Middle frontal gyrus (tissue), 1 donor: ENCODE data around the gene ATP6V1C2.
"Not testable (repeated sequence)": the region's sequence is repeated elsewhere in the genome, so short reads cannot be mapped to it uniquely, and the experiment has no call there.

Experiments used
- DNase-seq: peaks from one replicate; pipeline ENCODE4 v3.0.0-alpha.2; 2015; ENCODE audit warnings: low spot score; ENCODE audit errors: extremely low spot score

The ATP6V1C2 gene

DNA sequence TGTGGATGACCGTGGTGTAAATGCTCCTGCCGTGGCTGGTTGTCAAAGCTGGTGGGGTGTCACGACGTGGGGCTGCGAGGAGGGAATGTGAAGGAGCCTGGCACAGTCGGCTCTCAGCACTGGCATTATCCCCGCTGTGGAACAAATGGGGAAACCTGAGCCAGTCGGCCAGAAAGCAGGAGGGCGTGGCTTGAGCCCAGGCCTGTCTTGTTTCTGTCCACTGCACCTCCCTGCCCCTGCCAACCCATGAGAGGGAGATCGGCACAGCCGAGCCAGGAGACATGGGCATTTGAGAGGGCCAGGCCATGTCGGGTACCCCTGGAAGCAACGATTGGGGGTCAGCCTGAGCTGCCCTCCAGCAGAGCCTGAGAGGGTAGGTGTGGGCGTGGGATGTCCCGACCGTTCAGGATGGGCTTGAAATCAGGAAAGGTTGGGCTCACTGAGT lies 46.7 kb downstream of the ATP6V1C2 start:
- no peak for DNase-seq

DNA sequence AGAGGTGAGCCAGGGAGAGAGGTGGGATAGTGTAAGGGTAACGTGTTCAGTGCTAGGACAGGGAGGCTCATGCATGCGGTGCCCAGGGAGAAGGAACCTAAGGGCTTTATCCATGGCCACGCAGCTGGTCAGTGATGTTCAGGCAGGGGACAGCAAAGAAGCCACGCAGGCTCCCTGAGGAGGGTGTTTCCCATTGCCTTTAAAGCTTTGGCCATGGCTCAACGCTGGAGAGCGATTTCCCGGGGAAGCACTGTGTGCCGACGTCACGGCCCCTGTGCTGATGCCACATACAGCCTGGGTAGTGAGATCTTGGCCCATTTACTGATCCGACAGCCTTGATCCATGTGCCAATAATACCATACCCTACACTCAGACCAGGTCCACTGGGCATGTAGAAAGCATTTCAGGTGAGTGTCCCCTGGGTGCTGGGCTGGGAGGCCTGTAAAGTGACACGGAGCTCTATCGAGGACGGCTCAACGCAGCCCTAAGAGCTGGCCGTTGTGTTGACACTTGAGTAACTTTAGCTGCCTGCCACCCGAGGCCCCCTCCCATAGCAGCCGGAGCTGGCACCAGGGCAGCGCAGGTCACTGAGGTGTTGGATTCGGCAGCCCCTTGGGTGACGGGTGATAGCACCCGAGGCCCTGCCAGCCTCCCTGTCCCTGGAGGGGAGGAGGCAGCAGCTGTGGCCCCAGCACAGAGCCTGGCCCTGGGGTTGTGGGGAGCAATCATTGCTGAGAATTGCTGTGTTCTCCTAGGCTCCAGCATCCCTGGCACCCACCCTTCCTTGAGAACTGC lies 49.7 kb downstream of the ATP6V1C2 start:
- no peak for DNase-seq

DNA sequence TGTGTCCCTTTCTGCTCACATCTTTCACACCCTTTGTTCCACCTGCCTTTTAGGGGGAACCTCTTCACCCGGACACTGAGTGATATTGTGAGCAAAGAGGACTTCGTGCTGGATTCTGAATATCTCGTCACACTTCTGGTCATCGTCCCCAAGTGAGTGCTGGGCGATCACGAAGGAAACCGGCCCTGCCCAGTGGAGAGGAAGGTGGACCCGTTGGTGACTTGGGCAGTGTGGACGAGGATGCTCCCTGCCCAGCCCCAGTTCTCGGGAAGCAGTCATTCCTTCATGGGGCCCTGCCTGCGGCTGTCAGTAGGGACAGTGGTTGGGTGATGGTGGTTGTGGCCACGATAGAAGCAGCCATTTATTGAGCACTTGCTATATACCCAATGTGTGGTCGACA lies 50.4 kb downstream of the ATP6V1C2 start:
- DNase-seq = no peak

DNA sequence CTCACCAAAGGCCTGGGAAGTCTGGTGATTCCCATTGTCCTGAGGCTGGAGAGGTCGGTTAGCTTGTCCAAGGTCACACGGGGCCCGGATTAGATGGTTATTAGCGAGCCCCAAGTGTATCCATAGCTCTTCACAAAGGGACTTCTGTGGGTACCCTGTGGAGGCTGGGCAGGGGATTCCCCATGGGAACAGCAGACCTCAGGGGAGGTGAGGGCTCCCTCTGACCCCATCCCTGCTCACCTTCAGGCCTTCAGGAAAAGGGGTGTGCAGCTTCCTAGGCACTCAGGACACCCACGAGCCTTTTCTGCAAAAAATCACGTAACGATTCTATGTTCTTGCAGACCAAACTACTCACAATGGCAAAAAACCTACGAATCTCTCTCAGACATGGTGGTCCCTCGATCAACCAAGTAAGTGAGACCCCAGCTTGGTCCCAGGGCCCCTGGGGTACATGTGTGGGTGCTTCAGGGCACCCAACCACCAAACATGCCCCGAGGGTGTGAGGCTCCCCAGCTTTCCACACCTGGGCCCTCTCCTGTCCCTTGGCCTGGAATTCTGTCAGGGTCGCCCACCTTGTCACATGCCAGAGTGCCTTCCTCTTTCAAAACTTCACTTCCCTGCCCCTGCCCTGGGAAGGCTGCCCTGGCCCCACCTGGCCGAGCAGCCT lies 50.9 kb downstream of the ATP6V1C2 start:
- no peak for DNase-seq

DNA sequence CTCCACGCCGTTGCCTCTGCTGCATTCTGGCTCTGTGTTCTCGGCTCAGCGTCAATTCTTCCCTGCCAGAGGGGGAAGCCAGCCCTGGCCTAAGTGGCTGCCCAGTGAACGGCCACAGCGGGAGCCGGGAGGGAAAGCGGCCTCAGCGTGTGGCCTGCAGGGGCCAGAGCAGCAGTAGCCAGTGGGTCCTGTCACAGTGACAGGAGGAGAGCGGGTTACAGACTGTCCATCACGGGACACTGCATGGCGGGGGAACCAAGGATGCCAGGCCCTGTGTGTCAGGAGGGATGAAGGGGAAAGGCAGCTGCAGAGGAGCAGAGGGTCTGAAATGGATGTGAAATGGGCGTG lies 51.4 kb downstream of the ATP6V1C2 start:
- no peak for DNase-seq

DNA sequence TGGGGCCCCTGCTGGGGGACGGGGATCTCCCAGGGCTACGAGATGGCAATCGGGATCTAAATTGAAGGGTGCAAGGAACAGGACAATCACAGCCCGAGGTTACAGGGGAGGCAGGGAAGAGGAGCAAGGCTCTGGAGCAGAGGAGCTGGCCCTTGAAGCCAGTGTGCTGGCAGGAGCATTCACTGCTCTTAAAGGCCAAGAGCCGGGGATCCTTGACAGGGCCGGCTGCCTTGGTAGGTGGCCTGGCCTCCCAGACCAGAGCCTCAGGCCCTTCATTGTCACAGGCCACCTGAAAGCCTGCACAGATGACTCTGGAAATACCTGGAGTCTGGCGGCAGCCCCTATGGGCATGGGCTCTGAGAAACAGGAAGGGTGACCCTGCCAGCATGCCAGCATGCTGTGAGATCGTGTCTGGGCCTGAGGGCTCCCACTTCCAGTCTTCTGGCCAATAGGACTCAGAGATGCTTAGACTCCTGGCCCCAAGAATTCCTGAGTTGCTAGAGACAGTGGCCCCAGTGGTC lies 52.5 kb downstream of the ATP6V1C2 start:
- DNase-seq = no peak

DNA sequence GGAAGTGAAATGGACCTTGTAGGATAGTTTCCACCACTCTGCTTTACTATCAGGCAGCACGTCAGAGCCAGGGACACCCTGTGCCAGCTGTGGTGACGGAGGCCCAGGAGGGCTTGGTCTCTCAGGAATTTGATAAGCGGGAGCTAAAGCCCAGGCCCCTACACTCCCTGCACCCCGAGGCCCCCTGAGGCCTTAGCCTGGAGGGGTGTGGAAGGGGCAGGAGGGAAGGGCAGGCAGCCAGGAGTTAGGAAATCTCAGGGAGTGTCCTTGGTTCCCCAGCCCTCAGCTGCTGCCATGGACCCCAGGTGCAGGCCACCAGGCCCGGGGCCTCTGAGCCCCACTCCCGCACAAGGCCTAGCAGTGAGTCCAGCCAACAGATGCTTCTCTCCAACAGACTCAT lies 53.0 kb downstream of the ATP6V1C2 start:
- DNase-seq = no peak

DNA sequence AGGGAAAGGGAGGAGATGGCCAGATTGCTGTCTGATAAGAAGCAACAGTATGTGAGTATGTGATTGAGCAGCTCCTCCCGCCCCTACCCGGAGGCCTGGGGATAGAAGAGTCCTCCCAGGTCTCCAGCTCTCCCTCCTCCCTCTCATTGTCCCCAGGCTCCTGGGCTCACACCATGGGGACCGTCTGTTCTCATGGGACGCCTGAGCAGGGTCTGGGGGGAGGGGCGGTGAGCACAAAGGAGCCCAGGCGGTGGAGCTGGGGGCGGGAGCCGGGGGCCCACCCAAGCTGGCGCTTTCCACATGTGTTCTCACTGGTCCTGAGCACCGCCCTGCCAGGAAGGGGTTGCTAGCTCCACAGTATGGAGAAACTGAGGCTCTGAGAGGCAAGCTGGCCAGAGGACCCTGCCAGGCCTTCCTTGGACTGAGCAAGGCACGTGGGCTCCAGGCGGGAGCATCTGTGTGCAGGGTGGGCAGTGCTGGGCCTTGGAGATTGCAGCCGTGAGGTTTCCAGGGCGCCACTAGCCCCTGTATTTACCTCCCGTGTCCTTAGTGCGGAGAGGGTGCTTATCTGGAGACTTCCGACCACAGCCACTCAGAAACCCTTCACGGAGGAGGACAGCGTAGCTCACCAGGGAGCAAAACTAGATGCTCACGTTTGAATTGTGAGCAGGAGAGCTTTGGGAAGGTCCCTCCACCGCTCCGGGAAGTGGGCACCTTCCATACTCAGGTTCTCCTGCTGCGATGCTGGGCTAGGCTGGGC lies 53.8 kb downstream of the ATP6V1C2 start:
- DNase-seq = no peak

DNA sequence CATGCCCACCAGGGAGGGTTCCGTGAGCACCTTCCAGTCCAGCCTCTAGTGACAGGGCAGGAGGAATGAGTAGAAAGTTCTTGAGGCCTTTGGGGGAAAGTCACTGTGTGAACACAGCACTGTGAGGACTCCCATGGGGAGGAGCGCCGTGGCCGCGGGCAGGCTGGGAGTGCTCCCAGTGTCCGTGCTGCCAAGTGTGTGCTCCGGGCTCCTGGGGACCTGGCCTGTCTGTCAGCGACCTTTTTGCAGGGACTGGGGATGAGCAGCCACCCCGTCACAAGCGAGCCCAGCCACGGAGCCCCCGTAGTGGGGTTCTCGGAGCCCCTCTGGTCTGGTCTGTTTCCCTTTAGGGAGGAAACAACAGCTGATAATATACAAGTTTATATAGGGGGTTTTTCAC lies 54.4 kb downstream of the ATP6V1C2 start:
- no peak for DNase-seq

DNA sequence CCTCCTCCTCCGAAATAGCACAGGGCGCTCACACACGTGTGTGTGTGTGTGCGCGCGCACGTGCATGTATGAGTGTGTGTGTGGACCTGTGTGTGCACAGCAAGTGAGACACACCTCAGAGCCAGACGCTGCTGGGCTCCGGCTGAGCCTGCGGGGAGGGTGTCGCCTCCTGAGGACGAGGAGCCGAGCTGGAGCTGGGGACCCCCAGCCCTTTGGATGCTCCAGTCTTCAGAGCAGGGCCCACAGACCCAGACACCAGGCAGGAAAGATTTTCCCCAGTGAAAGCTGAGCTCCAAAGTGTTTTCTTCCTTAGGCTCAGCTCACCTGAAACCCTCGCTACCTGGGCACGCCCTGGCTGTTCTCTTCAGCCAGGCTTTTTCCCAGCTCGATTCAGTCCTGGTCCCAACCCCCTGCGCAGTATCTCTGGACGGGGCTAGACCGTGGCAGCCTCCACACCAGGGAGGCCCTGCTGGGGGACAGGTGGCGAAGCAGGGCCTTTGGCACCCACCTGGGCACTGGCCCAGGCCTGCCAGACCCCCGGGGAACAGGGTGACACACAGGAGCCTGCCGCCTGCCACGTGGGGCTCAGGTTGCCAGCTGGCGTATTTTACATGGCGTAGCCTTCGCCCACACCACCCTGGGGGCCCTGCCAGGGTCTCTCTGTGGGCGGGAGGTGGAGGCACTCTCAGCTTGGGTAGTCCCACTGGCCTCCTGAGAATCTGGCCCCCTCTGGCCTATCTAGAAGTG lies 55.0 kb downstream of the ATP6V1C2 start:
- no peak for DNase-seq

DNA sequence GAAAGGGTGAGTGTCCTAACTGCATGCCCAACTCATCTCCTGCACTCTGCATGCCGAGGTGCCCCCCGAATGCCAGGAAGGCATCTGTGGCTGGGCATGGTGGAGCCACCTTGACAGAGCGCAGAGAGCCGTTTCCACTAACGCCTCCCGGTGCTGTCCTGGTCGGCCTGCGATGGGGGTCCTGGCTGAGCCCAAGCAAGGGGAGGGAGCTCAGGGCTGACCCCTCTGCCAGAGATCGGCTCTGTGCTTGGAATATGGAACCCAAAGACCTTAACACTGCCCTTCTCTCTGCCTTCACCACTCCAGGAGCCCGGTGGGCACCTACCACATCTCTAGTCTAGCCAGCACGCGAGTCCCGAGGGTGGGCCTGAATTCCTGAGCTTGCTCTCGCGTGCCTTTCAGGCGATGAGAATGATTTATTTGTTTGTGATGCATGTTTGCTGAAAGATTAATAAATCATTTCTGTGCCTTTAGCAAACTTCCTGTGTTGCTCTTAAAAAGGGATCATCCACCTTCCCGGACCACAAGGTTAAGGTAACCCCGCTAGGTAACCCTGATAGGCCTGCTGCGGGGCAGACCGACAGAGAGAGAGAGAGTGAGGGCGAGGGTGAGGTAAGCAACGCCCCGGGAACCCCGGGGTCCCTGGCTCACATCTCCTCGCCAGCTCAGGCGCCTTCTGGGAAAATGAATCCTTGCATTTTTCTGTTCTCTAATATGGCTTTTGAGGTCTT lies 55.8 kb downstream of the ATP6V1C2 start:
- no peak for DNase-seq

DNA sequence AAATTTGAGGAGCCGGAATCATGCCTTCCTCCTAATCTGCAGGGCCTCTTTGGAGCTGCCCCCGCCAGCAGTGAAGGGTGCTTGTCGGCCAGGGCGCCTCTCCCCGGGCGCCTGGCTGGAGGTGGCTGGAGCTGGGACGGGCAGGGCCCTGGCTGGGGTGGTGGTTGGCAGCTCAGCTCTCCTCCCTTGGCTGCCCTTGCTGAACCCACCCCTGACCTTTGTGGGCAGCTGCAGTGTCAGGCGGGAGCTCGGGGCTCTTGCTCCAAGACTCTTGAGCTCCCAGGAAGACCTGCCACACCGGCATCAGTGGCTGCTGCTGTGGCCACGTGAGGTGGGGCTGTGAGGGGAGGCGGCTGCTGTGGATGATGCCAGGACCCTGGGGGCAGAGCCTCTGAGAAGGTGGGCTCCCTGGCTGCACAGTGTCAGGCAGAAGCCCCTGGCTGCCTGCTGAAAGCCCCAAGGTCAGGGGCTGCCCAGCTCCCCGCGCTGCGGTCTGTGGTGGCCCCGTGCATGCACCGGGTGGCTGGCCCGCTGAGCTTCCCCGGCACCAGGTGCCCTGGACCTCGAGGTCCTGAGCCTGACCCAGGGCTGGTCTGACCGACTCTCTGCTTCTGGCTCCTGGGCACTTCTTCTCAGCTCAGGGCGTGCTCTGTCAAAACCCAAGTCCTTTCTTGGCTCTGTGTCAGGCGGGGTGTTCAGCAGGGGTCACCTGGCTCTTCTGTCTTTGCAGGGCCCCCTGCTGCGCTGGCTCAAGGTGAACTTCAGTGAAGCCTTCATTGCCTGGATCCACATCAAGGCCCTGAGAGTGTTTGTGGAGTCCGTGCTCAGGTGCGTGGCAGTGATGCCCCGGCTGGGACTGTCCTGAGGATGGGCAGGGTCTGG lies 56.7 kb downstream of the ATP6V1C2 start:
- DNase-seq = no peak

DNA sequence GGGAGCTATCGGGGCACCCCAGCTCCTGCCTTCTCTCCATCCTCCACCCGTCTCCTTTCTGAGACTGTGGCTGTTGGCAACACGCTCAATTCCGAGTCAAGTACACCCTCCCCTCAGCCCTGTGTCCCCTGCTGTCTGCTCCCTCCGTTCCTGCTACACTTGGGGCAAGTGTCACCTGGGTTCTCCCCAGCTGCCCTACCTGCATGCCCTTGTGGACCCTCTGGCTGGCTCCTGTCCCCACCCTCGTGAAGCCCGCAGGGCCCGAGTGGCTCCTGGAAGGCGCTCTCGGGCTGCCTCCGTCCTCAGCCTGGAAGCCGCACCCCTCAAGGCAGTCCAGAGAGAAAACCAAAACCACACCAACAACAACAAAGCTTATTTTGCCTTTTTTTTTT lies 57.3 kb downstream of the ATP6V1C2 start:
- no peak for DNase-seq

DNA sequence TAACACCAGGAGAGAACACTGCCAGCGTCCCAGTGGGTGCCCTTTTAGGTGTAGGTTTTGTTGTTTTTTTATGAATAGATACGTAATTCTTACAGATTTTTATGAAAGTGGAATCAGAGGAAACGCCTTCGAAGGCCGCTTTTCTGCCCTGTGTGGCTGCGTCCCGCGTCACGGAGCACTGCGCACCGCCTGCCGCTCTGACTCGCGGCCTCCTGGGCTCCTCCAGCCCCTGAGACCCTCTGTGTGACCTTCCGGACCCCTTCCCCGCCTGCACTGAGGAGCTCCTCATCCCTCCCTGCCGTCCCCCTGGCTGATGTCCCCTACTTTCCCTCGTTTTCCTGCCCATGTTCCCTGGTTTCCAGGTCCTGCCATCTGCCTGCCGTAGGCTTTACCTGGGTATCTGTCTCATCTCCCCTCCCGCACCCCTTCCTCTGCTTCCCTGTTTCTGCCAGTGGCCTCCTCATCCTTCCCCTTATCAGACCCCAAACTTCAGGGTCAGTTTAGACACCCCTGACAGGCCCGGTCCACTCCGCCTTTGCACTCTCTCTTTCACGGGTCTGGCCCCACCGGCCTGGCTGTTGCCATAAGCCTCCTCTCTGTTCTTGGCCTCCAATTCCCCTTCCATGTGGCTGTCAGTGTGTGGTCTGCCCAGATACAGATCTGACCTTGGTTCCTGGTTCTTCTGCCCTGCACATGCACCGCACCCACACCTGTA lies 58.5 kb downstream of the ATP6V1C2 start:
- DNase-seq = no peak

DNA sequence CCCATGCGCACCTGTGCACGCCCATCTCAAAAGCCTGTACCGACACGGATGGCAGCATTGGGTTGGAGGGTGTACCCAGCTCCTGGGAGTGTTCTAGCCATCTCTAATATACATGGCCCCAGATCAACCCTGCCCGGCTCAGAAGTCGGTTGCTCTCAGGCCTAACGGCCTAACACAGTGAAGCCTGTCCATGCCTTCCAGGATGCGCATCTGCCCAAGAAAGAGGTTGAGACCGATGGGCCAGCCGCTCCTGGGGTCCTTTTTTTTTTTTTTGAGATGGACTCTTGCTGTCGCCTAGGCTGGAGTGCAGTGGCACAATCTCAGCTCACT lies 59.0 kb downstream of the ATP6V1C2 start:
- no peak for DNase-seq

DNA sequence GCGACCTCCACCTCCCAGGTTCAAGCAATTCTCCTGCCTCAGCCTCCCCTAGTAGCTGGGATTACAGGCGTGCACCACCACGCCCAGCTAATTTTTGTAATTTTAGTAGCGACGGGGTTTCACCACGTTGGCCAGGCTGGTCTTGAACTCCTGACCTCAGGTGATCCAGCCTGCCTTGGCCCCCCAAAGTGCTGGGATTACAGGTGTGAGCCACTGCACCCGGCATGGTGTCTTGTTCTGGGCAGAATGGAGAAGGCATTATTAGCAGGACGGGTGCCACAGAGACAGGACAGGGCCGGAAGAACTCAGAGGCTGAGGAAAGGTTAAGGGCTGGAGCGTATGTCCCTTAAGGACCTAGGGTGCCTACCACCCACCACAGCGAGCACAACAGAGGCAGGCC lies 59.4 kb downstream of the ATP6V1C2 start:
- not testable (repeated sequence) for DNase-seq

DNA sequence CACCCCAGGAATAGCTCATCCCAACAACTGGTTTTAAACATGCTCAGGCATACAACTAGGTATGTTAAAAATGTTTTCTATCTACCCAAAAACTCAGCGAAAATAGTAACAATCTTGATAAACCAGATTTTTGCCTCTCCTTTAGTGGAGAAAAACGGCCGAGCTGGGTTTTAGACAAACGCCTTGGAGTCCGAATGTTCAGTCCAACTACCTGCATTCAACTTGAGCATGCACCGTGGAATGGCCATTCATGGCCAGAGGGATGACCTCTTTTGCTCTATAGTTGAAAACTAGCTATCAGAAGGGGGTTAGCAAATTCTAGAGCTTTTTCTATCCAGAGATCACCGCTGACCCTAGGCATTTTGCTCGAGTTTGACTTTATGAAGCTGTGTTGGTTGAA lies 60.3 kb downstream of the ATP6V1C2 start:
- no peak for DNase-seq

DNA sequence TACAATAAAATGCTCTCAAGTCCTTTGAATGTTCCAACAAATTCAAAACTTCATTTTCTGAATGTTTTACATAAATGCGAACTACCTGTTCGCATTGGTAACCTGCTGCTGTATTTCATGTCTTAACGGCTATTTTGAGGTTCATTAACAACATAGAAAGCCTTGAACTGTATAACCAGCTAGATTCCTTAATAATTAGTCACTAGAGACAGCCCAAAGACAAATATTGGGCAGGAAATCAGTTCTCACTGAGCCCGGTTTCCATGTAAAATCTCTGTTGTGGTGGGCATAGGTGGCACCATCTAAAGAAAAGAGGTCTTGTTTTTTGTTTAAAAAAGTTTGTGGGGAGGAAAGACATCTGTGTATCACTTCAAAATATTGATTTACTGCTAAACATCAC lies 62.0 kb downstream of the ATP6V1C2 start:
- DNase-seq = no peak

DNA sequence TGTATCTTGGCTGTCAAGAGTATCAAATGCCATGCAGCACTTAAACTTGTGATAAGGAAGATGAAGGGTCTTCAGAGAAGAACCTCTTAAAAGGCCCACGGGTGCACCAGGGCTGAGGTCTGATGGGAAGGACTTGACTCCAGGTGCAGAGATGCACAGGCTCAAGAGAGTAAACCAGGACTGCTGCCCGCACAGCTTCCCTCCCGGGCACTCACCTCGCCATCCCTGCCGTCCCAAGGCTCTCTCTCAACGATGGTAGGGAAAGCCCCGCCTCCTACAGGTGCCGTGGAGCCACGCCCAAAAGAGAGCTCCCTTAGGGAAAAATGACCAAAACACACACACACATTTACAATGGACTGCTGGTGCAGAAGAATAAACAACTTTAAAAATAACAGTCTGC lies 63.3 kb downstream of the ATP6V1C2 start:
- DNase-seq = no peak
